Stimulated activated naive CD4-positive, alpha-beta T cell treated with Interleukin-2 at 50 U/mL for 16 hours (primary cell): ENCODE measurements around the gene MPZL1.
A peak's percentile ranks its signal among the peaks of the same experiment; 100 is the strongest.

Source experiments
- DNase-seq: peaks from one replicate; lab custom pipeline; 2025; lab: John Stamatoyannopoulos, UW

The MPZL1 gene

DNA sequence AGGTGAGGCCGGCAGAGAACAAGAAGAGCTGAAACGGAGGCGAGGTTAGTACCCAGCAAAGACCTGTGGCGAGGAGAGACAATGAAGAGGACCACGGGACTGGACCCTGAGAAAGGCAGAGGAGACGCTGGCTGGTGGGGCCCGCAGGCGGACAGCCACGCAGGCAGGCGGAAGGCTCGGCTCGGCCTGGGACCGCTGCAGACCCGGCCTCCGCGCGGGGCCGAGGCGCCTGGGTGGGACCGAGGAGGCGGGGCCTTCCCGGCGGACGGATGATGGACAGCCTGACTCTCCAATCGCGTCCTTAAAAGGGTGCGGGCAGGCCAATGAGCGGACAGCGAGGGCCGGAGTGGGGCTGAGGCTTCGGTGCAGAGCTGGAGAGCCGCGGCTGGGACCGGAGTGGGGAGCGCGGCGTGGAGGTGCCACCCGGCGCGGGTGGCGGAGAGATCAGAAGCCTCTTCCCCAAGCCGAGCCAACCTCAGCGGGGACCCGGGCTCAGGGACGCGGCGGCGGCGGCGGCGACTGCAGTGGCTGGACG, at the start of gene MPZL1:
MPZL1 (plus strand) TSS at position 366 of the 535 bp plus-strand sequence. CDS start 170 bp downstream, outside the sequence.
- peak; percentile 88 for DNase-seq

DNA sequence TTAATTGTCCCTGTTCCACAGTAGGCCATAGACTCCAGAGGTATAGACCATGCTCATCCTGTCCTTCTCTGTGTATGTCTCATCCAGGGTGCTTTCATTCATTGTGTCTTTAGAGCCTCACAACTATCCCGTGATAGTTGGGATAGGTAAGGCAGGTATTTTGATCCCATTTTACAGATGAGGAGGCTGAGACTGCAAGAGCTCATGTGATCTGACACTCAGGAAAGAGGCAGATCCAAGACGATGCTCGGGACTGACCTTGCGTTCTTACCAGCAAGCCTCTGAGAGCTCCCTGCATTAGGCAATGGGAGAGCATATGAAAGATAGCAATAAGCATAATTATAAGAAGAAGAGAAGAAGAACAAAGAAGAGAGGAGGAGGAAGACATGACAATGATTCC, 49.0 kb upstream of the MPZL1 start:
- DNase-seq: no peak

- no peak for DNase-seq
These were observed 48.5 kb upstream of the MPZL1 start for GRCh38 chr1:167673265-167673664.

- DNase-seq: no peak
These were observed 47.6 kb upstream of the MPZL1 start for GRCh38 chr1:167674156-167674555.

GRCh38 chr1:167675440-167675839, 46.3 kb upstream of the MPZL1 start:
- no peak for DNase-seq

- DNase-seq: no peak
These were observed 45.4 kb upstream of the MPZL1 start for GRCh38 chr1:167676205-167676915.

DNA sequence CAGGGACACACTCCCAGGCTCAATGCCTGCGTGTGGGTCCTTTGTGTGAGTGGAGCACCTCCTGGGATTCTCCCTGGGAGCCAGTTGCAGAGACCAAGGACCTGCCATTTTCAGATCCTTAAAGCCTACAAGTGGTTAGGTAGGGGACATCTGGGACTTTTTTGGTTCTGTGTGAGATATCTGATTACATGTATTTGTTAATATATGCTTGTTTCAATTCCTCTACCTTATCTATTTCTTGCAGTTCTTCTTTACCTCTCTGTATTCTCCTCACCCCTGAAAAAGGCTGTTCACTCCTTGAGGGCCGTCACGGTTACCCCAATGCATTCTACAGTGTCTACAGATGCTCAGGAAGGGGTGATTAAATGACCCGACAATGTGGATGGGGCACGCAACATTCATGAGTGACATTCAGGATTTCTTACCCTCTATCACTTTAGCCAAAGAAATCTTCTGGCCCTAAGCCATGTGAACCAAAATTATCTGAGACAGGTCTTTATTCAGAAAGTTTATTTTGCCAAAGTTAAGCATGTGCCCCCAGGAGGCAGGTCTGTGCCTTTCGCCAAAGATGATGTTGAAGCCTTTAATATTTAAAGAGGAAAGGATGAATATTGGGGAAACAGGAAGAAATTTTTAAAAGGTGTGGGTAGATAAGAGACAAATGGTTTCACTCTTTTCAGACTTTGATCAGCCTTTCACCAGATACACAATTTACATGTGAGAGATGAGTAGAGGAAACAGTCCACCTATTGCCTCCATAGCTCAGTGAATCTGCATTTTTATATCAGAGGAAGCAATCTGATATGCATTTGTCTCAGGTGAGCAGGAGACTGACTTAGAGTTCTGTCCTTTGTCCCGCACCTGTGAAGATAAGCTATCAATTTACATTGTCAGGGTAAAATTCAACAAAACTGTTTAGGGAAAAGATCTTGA, 44.6 kb upstream of the MPZL1 start:
- DNase-seq: no peak

DNA sequence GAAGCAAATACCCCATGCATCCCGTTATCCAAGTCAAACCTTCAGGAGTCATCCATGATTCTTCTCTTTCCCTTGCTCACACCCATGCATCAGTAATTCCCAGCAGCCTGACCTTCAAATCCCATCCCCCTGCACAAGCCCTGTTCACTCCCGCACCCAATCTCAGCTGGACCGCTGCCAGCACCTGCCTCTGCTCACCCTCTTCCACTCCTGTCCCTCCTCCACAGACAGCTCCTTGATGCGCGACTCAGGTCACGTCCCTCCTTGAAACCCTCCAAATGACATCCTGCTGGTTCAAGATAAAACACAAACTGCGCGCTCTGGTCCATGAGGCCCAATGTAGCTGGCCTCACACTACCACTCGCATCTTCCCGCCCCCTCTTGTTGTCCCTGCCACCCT, 43.4 kb upstream of the MPZL1 start:
- DNase-seq: no peak

DNA sequence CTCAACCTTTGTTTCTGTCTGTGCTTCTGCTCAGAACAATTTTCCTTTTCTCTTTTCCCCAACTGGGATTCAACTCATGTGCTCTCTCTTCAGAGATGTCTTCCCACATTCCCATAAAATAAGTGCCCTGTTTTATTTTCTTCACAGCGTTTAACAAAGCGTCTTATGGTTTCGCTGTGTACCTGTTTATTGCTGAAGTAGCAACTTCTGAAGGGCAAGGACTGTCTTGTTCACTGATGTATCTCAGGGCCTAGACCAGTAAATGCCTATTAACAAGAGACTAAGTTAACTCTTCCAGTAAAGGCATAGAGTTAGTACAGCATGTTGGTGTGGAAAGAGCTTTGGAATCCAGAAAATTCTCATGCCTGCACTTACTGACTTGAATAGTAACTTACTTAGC, 42.9 kb upstream of the MPZL1 start:
- DNase-seq: no peak

DNA sequence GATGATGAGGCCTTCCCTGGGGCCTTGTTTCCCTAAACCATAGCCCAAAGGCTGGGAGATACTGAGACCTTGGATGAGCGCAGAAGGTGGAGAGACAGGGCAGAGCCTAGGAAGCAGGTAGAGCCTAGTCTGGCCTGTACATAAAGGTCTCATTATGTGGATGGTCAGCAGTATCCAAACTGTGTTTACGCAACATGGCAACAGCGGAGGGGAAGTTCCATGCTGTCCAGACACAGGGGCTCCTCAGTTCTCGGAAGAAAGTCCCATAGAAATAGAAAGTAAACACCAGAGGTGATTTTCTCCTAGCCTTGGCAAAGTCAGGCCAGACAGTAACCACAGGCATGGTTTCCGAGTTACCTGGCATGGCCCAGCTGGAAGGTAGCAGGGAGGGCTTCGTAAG, 42.1 kb upstream of the MPZL1 start:
- DNase-seq: no peak

GRCh38 chr1:167681024-167681423, 40.8 kb upstream of the MPZL1 start:
- DNase-seq: no peak

DNA sequence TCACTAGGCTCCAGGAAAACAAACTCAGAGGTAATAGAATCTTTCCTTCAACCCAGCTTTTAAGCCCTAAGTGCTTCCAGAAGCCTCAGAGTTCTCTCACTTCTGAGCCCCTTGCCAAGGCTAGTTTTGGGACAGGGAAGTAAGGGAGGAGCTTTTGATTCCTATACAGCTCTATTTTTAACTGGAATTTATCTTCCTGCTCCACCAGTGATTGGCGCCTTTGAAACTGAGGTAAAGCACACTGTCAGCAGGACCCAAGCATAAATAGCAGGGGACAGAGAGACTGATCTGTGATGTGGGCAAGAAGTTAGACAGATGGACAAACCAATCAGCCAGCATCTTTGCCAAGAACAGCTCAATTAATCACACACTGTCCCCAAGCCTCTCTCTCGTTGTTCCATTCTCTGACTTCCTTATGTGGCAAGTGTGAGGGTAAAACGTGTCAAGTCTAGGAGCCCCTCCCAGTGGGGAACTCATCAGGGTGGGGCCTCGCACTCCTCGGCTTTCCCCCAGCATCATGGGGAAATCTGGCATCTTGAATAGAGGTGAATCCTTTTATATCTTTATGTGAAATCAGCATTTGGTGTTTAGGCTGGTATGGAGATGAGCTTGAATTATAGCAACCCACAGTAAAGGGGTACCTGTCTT, 40.2 kb upstream of the MPZL1 start:
- DNase-seq: no peak

- no peak for DNase-seq
These were observed 38.6 kb upstream of the MPZL1 start for GRCh38 chr1:167683226-167683625.

DNA sequence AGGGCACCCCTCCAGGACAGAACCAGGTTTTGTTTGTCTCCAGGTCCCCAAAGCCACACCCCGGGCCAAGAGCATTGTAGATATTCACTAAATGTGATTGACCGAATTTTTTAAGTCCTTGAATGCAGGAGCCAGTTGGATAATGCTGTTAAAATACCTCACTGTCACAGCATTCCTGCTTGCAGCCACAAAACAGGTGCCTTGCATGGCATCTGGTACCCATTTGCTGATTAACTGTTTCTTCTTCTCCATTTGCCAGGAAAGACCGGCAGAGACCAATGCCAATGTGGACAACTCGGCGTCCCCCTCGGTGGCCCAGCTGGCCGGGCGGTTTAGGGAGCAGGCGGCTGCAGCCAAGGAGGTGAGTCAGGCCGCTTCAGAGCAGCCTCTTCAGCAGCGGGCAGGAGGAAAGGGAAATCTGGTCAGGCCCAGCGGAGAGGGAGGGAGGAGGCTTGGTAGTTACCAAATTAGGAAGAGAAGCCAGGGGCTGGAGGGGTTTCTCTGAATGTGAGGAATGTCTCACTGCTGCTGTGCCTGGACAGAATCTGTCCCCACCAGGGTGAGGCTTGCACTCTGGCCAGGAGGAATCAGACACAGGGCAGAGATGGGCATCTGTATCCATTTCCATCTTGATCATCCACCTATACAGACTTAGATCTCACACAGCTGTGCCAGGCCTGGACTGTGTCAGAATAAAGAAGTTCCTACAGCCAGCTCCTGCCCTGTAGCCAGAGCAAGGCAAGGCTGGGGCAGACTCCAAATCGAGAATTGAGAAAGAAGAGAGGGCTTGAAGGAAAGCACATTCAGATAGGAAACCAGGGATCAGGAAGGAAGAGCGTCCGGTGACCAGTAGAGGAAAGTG, 37.9 kb upstream of the MPZL1 start:
- no peak for DNase-seq

DNA sequence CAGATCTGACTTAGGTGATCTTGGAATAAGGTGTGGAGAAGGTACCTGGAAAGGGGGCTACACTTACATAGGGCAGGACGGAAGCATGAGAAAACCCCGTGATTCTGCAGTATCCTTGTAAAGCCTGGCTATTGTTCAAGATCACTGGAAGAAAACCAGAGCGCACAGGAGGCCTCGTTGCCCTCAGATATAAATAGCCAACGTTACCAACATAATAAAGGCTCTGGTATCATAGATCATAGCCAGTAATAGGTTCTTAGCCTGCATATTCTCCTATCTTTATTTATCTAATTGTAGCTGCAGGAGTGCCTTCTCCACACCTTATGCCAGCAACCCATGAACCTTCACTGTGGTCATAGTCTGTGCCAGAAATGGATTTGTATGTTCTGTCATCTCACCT, 35.9 kb upstream of the MPZL1 start:
- DNase-seq: no peak

- DNase-seq: peak; percentile 63
These were observed 33.8 kb upstream of the MPZL1 start for GRCh38 chr1:167687919-167688519.

DNA sequence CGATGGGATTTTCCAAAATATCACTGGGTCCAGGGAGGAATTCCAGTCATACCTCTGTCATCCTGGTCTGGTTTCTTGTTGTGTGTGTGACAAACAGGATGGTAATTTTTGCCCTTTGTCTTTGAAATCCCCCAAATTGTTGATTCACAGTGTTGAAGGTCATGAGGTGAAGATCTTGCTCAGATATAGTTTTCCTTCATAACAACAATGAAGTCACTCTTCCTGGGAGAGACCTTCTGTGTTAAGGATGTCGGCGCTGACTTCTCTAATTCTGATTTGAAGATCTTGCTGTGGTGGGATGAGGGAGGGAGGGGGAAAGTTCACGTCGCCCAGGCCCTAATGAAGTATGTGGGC, 32.2 kb upstream of the MPZL1 start:
- DNase-seq: no peak

GRCh38 chr1:167690053-167690452, 31.7 kb upstream of the MPZL1 start:
- no peak for DNase-seq

DNA sequence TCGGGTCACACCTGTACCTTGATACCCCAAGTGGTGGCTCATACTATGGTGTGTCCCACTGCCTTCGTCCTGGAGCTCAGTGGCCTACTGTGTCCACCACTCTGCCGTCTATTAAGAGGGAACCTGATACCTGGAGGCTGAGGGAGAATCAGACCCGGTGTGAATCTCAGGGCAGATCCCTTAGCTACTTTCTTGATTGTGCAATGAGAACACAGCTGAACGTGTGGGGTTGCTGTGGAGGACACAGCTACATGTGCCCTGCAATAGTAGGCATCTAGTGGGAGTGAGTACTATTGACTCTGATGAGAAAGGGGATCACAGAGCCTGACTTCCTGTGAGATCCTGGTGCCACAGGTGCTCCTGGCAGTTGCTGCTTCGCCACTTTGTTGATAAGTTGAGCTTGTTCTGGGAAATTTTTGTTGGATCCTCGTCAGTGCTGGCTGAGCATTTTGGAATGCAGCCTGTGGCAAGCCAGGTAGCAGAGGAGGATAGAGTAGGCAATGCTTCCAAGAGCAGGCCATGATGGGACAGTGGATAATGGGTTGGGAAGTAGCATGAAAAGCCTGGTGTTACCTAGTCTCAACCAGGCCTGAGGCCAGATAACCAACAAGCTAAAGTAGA, 28.2 kb upstream of the MPZL1 start:
- DNase-seq: no peak

DNA sequence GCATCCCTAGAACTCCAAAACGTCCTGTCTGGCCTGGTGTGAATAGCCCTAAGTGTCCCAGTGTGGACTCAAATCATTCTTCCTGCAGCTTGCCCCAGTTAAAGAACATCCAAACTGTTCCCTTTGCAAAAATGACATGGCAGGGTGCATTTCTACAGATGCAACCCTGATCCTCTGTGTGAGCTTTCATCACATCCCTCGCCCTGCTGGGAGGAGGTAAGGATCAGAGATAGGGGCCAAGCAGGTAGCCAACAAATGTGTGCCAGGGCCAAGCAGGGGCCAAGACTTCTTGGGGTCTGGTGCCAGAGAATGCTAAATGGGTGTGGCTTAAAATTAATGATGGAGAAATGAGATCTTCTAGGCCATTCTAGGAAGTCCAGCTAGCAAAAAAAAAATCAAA, 27.1 kb upstream of the MPZL1 start:
- DNase-seq: no peak

DNA sequence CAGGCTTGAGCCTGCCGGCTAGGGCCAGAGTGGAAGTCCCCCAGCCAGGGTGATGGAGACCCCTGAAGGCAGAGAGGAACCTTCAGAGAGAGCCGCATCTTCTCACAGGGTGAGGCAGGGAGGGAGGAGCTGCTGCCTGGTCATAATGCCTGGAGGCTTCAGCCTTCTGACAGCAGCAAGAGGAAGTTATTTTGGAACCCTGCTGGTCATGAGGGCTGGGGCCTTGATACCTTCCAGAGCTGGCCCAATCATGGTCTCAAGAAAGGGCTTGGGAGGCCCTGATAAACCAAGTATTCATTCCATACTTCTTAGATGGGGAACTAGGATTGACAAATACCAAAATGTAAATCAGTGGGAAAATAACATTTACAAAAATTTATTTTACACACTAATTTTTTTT, 26.6 kb upstream of the MPZL1 start:
- DNase-seq: no peak
